HG03460 (cell line): ENCODE results near the gene PCCA.
"Not testable (repeated sequence)": the region's sequence is repeated elsewhere in the genome, so short reads cannot be mapped to it uniquely, and the experiment has no call there.

Experiments used
- ATAC-seq: cut with Tn5 transposase; IDR thresholded peaks from one replicate; pipeline ENCODE4 v1.9.1; 2021; ENCODE audit not compliant: unreplicated experiment

Gene PCCA

DNA sequence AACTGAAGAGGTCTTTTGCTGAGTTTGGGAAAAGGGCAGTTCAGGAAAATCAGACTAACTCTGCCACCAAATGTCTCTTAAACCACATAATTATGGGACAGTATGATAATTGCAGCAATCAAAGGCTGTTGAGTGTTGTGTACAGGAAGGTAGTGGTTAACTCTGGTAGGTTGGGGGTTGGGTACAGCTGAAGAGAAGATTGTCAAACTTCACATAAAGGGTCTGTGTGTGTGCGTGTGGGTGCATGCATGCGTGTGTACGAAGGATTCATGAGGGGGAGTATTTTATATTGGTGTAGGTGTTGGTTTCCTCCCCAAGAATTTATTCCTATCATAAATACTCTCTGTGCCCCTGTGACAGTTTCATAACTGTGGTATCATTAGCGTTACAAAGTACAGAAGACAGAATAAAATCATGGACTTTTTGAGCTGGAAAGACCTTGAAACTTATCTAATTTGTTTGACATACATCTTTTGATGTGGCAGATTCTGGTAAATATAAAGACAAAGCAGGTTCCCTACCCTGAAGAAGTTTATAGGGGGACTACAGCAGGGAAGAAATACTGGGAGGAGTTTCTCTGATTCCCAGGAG is 94.1 kb downstream of the PCCA start:
- no peak for ATAC-seq

DNA sequence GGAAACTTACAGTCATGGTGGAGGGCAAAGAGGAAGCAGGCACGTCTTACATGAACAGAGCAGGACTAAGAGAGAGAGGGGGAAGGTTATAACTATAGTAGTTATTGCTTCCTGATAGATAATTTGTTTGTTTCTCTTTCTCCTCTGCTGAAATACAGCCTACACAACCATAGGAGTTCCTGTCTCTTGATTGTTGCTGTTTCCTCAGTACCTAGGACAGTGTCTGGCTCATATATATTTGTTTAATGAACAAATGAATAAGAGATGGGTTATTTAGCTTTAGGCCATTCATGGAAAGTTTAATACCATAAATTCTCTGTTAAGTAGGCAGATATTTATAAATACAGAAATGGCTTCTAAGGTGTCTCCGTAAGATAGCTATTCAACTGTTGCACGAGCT is 95.2 kb downstream of the PCCA start:
- no peak for ATAC-seq

DNA sequence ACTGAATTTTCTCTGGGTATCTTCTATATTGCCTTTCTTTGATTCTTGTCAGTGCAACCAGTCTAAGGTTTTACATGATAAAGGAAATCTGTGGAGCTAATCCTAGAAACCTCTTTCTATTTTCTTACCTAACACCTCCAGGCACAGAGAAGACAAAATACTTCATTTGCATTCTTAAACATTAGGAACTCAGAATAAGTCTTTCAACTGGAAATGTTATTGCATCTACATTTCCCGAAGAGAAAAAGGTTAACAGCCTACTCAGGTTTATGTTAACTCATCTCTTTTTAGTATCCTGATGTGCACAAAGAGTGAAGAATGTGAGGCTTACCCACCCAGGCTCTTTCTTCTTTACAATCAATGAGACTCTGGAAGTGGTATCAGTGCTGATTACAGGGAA is 106.7 kb downstream of the PCCA start:
- ATAC-seq, result no peak

DNA sequence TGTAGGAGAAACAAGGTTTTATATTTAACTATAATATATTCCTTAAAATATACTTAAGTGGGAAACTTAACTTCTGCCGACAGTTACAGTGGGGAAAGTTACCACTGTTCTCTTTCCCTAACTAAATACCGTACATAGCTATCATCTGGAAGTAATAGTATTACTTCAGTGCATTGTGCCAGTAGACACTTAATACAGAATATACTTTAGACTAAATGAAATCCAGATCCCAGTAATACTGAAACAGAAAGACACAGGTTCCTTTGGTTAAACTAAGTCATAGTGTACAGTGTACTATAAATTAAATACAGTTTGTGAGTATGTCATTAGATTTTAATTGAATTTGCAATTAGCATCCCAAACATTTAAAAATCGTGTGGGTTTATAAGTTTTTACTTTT is 107.5 kb downstream of the PCCA start:
- no peak for ATAC-seq

DNA sequence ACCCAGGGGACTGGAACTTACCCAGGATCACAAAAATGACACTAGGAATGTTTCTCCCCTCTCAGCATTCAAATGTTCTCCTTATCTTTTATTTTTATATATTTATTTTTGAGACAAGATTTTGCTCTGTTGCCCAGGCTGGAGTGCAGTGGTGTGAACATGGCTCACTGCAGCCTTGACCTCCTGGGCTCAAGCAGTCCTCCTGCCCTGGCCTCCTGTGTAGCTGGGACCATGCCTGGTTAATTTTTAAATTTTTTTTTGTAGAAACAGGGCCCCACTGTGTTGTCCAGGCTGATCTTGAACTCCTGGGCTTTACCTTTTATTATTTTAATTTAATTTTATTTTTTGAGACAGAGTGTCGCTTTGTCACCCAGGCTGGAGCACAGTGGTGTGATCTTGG is 108.2 kb downstream of the PCCA start:
- no peak for ATAC-seq

DNA sequence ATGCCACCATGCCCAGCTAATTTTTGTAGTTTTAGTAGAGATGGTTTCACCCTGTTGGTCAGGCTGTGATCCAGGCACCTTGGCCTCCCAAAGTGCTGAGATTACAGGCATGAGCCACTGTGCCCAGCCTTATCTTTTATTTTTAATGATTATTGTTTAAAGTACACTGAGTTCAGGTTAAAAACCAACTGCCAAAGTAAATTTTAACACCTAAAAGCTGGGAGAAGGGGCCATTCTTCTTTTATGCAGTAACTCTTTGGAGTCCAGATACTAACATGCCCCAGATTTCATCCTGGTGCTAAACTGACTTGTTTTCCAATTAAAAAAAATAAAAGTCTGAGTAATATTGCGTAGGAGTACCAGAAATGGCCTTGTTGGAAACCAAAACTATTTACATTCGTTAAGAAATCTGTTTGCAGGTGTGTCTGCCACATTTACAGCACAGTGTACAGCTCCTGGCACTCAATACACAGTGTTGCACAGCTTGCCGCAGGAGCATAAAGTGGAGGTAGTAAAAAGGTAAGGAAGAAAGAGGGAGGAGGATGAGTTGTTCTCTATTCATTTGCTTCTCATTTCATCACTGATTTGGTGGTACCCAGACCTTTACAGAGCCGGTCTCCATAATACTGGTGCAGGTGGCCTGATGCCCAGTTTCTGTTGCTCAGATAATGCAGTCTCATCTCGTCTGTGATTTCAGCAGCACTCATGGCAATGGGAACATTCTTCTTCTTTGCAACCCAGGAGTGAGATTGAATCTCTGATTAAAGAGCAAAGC is 108.9 kb downstream of the PCCA start:
- no peak for ATAC-seq

DNA sequence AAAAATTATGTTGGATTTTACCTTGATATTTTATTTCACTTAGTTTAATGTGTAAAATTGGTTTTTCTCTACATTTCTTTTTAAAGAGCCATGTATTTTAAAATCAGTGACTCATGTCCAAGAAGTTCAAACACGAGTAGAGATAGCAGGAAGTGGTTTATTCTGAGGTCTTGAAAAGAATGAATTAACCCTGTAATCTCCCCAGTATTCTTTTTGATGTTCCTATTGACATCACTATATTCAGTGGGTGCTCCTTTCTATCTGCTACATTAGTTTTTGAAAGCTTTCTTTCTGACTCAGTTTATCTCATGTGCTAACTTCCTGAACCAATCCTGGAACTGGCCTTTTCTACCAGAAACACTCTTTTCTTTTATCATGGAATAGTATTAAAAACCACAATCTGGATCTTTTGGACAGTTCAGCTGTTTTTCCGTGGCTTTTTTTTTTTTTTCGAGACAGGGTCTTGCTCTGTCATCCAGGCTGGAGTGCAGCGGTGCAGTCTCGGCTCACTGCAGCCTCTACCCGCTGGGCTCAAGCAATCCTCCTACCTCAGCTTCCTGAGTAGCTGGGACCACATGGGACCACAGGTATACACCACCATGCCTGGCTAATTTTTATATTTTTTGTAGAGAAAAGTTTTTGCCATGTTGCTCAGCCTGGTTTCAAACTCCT is 114.9 kb downstream of the PCCA start:
- ATAC-seq, result peak; percentile 68

DNA sequence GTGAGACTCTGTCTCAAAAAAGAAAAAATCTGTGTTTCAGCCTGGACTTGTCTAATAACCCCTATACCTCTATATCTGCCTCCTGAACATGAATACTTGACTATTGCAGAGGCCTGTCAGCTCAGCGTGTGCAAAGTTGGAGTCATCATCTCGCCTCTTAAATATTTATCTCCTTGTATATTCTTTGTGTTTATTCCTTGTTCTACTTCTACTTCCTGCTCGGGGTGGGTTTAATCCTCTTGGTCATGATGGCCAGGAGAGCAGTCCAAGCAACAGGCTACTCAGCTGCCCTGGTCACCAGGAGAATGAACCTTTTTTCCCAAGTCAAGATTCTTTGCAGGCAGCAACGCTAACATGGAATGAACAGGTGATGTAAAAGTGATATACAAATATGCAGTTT is 119.1 kb downstream of the PCCA start:
- ATAC-seq, result no peak

DNA sequence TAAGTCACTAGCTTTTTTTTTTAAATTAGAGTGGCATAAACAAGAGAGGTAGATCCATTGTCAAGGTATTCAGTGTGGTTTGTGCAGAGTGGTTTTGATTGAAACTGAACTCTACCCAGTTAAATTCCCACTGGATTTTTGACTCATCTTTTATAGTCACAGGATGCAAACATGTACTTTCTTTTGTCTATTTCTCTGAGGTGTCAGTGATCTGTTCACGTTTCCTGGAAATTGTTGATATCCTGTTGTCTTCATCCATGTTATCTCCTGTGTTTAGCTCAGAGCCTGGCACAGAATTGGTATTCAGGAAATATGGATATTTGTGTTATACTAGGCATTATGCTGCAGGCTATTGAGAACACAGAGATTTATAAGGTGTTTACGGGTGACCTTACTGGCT is 119.7 kb downstream of the PCCA start:
- no peak for ATAC-seq

DNA sequence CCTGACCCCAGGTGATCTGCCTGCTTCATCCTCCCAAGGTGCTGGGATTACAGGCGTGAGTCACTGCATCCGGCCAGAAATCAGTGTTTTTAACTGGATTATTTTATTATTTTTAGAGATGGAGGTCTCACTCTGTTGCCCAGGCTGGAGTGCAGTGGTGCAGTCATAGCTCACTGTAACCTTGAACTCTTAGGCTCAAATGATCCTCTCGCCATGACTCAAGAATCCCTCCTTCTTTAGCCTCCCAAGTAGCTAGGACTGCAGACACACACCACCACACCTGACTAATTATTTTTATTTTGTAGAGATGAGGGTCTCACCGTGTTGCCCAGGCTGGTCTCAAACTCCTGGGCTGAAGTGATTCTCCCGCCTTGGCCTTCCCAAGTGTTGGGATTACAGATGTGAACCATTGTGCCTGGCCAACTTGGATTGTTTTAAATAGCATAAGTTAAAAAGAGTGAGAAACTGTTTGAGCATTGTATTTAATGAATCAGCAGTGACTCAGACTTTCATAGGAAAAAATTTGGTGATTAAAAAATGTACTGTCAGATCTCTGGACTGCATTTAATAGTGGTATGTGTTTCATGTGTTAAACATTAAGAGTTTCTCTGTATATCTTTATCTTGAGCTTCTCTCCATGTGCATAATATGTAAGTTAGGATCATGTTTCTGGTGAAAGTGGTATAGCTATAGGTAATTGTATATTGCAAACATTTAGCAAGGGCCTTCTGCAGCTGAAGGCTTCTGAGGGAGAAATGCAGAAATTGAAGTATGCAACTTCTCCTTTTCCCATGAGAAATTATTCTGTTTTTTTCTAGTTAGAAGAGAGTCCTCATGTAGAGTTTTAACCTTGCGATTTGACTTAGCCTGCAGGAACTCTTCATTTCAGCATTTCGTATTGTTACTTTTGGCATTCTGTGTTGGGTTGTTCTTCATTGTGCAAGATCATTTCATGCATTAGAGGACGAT is 121.2 kb downstream of the PCCA start:
- no peak for ATAC-seq

DNA sequence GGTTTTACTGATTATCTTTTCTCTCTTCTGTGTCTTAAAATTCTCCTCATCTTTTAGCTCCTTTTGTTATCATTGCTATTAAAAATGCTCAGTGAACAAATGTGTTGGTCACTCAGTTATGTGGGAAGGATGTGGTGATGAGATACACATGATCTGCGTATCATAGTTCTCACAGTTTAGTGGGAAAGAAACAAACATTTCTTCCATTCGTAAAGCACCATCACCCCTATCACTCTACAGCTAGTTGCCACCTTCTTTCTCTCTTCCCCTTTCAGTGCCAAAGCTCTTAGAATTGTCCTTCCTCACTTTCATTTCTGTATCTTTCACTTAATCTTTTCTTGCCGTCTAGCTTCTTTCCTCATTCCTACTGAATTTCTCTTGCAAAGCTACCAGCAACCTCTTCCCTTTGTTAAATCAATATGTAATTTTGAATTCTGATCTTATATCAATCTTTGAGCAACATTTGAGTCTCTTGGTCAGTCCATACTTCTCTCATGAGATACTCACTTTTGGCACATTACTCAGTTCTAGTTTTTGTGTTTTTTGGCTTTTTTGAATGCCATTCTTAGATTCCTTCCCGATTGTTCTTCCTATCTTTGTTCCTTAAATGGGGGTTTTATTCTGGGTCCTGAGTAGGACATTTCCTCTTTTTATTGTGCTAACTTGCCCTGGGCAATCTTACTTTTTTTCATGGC is 122.3 kb downstream of the PCCA start:
- ATAC-seq, result no peak

DNA sequence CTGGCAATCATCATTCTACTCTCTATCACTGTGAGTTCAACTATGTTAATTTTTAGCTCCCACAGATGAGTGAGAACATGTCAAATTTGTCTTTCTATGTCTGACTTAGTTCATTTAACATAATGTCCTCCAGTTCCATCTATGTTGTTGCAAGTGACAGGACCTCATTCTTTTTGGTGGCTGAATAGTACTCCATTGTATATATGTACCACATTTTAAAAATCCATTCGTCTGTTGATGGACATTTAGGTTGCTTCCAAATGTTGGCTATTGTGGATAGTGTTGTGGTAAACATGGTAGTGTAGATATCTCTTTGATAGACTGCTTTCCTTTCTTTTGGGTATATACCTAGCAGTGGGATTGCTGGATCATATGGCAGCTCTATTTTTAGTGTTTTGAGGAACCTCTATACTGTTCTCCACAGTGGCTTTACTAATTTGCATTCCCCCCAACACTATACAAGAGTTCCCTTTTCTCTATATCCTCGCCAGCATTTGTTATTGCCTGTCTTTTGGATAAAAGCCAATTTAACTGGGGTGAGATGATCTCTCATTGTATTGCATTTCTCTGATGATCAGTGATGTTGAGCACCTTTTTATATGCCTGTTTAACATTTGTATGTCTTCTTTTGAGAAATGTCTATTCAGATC is 124.1 kb downstream of the PCCA start:
- no peak for ATAC-seq

DNA sequence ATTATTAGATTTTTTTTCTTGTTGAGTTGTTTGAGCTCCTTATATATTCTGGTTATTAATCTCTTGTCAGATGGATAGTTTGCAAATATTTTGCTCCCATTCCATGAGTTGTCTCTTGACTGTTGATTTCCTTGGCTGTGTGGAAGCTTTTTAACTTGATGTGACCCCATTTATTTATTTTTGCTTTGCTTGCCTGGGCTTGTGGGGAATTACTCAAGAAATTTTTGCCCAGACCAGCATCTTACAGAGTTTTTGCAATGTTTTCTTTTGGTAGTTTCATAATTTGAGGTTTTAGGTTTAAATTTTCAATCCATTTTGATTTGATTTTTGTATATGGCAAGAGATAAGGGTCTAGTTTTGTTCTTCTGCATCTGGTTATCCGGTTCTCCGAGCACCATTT is 124.7 kb downstream of the PCCA start:
- ATAC-seq, result no peak

DNA sequence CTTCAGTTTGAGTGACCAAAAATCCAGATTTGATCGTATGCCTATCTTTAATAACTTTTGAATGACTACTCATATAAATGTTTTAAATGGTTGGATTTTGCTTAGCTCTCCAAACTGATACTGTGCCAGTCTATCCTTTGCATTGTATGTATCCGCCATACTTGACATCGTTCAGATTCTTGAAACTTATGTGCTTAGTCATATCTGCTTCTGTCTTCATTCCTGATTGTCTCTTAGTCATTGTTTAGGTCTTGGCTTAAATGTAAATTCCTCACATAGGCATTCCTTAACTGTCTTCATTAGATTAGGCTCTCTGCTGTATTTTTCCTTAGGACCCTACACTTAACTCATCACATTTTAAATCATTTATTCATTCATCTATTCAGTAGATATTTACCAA is 126.0 kb downstream of the PCCA start:
- ATAC-seq, result no peak

DNA sequence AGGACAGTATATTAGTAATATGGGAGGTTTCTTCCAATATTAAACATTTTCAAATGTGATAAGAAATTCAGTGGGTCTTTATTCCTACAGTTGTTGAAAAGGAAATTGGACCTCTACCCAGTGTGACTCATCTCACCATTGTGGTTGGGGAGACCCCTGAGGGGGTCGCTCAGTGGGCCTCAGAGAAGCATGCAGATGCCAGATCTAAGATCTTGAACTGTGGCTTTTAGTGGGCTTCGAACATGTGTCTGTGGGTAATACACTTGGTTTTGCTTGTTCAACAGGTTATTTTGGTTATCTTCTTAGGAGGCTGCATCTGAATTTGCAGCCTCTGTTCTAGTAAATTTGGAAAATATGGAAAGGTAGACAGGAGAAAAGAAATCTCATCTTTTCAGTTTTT is 132.3 kb downstream of the PCCA start:
- ATAC-seq, result no peak

DNA sequence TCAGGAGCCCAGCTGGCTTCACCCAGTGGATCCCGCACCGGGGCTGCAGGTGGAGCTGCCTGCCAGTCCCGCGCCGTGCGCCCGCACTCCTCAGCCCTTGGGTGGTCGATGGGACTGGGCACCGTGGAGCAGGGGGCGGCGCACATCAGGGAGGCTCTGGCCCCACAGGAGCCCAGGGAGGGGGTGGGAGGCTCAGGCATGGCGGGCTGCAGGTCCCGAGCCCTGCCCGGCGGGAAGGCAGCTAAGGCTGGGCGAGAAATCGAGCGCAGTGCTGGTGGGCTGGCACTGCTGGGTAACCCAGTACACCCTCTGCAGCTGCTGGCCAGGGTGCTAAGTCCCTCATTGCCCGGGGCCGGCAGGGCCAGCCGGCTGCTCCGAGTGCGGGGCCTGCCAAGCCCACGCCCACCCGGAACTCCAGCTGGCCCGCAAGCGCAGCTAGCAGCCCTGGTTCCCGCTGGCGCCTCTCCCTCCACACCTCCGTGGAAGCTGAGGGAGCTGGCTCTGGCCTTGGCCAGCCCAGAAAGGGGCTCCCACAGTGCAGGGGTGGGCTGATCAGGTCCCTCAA is 135.2 kb downstream of the PCCA start:
- ATAC-seq, result not testable (repeated sequence)

DNA sequence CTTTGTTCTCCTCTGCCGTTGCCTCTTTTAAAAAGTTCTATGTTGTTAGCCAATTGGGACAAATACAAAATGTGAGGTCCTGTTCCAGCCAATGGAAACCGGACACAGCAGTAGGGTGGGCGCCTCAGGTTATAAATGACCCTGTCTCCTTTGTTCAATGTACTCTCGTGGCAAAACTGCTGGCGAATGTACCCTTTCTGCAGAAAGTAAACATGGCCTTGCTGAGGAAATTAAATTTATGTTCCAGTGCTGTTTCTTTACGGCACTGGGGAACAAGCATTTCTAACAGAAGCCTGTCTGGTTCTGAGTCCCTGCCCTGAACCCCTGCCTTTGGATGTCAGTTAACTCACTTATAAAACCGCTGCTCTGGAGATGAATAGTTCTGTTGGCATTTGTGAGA is 140.7 kb downstream of the PCCA start:
- no peak for ATAC-seq

DNA sequence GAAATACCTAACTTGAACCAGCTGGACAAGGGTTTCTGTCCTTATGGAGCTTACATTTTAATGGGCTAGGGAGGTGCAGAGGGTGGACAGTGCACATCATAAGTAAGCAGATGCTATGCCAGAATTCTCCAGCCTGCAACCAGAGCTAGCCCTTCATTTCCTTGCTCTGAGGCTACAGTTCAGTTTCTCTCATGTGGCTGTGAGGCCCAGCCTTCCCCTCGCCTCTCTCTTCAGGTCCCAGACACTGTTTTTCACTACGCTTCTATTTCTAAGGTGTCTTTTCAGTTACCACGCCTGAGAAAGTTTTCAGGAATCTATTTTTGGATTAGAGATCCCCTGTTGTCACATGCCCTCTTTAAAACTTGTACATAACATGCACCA is 141.9 kb downstream of the PCCA start:
- ATAC-seq, result no peak

DNA sequence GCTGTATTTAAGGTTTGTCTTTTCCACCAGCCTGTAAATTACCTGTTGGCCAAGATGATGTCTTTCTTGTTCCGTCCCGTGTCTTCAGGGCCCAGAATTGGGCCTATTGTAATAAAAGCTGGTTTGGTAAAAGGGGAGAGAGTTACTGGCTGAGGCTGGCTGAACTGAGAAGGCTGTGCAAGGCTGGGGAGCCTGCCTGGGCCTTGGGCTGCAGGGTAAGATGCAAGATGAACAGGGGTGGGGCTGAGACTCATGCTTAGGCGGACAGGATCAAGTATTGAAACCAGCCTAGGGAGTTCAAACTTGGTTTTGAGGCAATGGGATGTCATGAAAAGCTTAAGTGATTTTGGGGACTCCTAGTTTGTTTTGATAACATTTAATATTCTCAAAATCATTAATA is 142.3 kb downstream of the PCCA start:
- ATAC-seq, result no peak

DNA sequence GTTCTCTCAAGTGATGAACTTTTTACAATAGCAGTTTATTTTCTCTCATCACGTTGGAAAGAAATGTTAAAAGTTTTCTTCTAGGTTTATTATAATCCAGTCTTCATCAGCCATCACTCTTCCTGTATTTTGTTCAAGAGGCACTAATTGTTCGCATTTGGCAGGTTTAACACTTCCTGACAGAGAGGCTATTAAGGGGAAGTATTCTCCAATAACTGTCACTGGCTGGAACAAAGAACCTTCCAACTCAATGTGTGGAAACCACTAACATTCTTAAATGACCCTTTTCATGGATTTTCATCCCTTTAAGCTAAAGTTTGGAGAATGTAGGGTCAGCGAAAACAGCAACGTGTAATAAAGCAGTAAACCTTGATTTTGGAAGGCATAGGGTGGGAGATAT is 145.1 kb downstream of the PCCA start:
- ATAC-seq, result no peak
